22Rv1 (cell line): ENCODE results near the gene NEK8.

Experiments
- CTCF ChIP-seq: fragments of 450-650 bp; IDR thresholded peaks from 2 replicates; pipeline ENCODE4 v1.5.1; 2017; ENCODE audit warnings: mild to moderate bottlenecking
- ZFX ChIP-seq: fragments of 450-650 bp; IDR thresholded peaks from 2 replicates; pipeline ENCODE4 v1.6.1; 2017; ENCODE audit warnings: antibody characterized with exemption, borderline replicate concordance

GRCh38 chr17:28735242-28735722 is 6.7 kb downstream of the NEK8 start:
- TF ChIP-seq CTCF = no peak
- TF ChIP-seq ZFX = no peak
